Bronchial epithelial cell (primary cell): ENCODE measurements around the gene LMO4. TPM values are rescaled to one million over a fixed set of nuclear protein-coding genes. Genes with fewer than 3 reads are reported as not detected.

Experiments
- DNase-seq: peaks from one replicate; pipeline ENCODE4 v3.0.0-alpha.2; 2010; ENCODE audit warnings: low read depth
- FAIRE-seq: peaks from 2 replicates; lab custom pipeline; 2011; peaks lifted over from hg19 to GRCh38; lab: Jason Lieb, UNC
- H3K27me3 ChIP-seq: 2 replicates; pipeline ENCODE4 v1.5.1; 2011; ENCODE audit warnings: low read length; ENCODE audit not compliant: control insufficient read depth, insufficient read depth
- H3K36me3 ChIP-seq: 2 replicates; pipeline ENCODE4 v1.5.1; 2011; ENCODE audit warnings: low read length; ENCODE audit not compliant: control insufficient read depth, insufficient read depth
- H3K4me3 ChIP-seq: 2 replicates; pipeline ENCODE4 v1.5.1; 2011; ENCODE audit warnings: mild to moderate bottlenecking, low read depth, low read length, control low read depth
- total RNA-seq: library from RNA; depleted of rRNA; stranded (reverse); fragments of >200 nt; gene quantifications from 2 replicates; pipeline ENCODE4 v1.2.1, GENCODE V29; 2014
- TF ChIP-seq, protein P1 (sequence below): IDR thresholded peaks from 2 replicates; pipeline ENCODE4 v1.5.1; 2011; ENCODE audit warnings: mild to moderate bottlenecking, moderate library complexity, low read length, control low read depth, inconsistent platforms; ENCODE audit not compliant: insufficient read depth, severe bottlenecking

LMO4 gene
- total RNA-seq, 1 donor from 2014 or later, result 73.7 TPM

DNA sequence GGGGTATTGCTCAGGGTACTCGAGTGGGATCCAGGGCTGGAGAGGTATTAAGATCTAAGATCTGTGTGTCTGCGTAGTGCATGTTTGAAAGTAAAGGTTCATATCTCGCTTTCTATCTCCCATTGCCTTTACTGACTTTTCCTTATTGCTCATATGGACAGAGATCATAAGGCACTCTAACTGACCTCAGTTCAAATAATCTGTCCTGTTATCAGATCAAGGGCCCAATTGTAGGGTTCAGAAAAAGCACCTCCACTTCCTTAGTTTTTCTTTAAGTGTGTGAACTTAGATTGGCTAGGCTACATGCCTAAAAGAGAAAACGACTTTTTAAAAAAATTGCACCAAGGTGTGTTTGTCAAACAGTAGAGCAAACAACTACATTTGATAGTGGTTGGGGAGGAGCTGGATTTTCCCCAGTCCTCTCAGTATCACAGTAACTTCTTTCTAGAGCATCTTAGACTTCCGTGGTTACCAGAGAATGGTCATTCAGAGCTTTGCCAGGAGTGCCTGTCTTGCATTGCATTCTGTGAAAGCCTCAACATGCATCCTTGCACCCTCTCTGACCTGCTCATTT lies 57.6 kb downstream of the LMO4 start:
- Histone ChIP-seq H3K4me3 (no peak overlapping the region), H3K36me3 (no peaks in the 10 kb centered on the region), H3K27me3 (no peaks in the 10 kb centered on the region)
- DNase-seq (no peak), FAIRE-seq (no peak)
- TF ChIP-seq, protein P1, sequence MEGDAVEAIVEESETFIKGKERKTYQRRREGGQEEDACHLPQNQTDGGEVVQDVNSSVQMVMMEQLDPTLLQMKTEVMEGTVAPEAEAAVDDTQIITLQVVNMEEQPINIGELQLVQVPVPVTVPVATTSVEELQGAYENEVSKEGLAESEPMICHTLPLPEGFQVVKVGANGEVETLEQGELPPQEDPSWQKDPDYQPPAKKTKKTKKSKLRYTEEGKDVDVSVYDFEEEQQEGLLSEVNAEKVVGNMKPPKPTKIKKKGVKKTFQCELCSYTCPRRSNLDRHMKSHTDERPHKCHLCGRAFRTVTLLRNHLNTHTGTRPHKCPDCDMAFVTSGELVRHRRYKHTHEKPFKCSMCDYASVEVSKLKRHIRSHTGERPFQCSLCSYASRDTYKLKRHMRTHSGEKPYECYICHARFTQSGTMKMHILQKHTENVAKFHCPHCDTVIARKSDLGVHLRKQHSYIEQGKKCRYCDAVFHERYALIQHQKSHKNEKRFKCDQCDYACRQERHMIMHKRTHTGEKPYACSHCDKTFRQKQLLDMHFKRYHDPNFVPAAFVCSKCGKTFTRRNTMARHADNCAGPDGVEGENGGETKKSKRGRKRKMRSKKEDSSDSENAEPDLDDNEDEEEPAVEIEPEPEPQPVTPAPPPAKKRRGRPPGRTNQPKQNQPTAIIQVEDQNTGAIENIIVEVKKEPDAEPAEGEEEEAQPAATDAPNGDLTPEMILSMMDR, result no peak

DNA sequence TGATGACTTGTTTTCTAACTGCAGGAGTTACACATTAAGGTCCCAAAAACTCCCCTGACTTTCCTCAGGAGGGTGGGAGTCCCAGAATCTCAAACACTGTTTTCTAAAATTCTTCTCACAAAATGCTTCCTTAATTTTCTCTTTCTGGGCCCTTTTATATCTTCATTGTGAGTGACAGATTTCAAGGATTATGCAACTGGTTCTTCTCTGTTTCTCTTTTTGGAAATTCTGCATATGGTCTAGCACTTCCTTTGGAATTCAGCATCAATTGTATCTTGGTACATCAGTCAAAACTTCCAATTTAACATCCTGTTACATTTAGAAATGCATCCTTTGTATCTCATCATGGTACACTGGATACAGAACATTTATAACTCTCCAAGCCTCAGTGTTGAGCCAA lies 59.7 kb downstream of the LMO4 start:
- TF ChIP-seq, protein P1, result no peak
- FAIRE-seq (no peak), DNase-seq (no peak)
- H3K27me3 ChIP-seq, result no peaks in the 10 kb centered on the region
- H3K36me3 ChIP-seq, result no peaks in the 10 kb centered on the region
- no peak overlapping the region for H3K4me3 ChIP-seq

DNA sequence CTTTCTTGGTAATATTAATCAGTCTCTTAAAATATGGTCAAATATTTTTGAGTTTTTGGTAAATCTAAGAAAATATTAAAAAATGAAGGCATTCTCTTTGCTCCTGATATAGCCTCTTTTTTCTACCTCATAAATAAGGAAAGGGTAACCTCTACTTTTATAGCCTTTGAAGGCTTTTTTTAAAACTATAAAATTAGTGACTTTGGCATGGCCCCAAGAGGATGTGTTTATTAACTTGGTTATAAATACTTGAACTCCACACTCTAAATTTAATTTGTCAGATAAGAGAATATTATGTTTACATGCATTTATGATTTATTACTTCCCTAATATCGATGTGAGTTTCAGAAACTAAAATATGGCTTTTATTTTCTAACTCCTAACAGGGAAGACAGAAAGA lies 60.3 kb downstream of the LMO4 start:
- Histone ChIP-seq H3K27me3 (no peaks in the 10 kb centered on the region), H3K36me3 (no peaks in the 10 kb centered on the region), H3K4me3 (no peak overlapping the region)
- DNase-seq (no peak), FAIRE-seq (no peak)
- TF ChIP-seq, protein P1, result no peak

DNA sequence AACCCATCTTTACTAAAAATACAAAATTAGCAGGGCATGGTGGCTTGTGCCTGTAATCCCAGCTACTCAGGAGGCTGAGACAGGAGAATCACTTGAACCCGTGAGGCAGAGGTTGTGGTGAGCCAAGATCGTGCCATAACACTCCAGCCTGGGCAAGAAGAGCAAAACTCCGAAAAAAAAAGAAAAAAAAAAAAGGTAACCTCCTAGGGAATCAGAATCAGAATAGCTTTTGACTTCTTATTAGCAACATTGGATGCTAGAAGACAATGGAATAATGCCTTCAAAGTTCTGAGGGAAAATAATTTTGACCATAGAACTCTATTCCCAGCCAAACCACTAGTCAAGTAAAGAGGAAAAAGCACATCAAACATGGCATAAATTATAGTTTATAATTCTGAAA lies 60.9 kb downstream of the LMO4 start:
- TF ChIP-seq, protein P1, result no peak
- DNase-seq (no peak), FAIRE-seq (no peak)
- no peaks in the 10 kb centered on the region for H3K36me3 ChIP-seq
- H3K4me3 ChIP-seq, result no peak overlapping the region
- no peaks in the 10 kb centered on the region for H3K27me3 ChIP-seq

DNA sequence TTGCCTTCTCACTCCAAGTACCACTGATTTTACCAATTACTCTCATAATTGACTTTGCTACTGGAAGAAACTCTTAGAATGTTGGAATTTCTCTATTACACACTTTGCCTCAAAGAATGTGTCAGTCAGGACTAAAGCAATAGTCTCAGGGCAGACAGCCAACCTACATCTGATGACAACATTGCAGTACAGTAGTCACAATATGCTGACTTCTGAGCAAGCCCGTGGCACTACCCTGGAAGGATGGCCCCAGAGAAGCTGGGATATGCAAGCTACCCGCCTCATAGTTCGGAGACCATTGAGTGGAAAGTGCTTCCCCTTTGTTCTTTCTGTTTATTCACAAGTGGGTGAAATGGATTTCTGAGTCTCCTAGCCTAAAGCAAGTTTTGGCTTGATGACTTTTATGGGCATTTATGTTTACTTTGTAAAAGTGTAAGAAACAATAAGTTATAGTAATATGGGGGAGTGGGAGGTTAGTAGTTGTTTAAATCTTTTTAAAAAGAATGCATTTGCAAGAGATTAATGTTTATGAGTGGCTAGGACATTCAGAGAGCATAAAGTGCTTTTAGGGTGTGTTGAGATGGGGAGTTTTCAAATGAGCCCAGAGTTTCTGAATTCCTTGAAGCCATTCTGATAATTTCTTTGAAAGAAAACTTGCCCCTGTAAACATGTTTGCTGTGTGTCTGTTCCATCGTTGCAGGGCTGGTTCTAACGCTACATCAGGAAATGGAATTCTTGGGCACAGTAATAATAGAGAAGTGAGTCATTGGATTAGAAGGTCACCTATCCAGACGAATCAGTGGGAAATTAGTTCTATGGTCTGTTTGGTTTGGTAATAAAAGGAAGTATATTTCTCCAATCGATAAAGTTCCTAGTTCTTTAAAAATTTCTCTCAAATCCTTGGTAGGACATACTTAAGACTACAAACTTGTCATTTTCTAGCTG lies 63.8 kb downstream of the LMO4 start:
- DNase-seq (peak; percentile 79), FAIRE-seq (no peak)
- H3K27me3 ChIP-seq, result no peaks in the 10 kb centered on the region
- TF ChIP-seq, protein P1, result no peak
- H3K36me3 ChIP-seq, result no peaks in the 10 kb centered on the region
- no peak overlapping the region for H3K4me3 ChIP-seq
